Lower leg skin (tissue), 3 donors: ENCODE measurements around the gene ZFAND3.

Experiments used
- POLR2A ChIP-seq, 2 donors: fragments of 450-650 bp; IDR thresholded peaks; one replicate each; pipeline ENCODE4 v1.6.1; 2016 to 2017; ENCODE audit warnings: antibody characterized with exemption in 2 of 2, mild to moderate bottlenecking in 1 of 2, moderate library complexity in 1 of 2
- TF ChIP-seq, protein P1 (sequence below), 3 donors: fragments of 450-650 bp; IDR thresholded peaks; one replicate each; pipeline ENCODE4 v1.5.1; 2016; ENCODE audit warnings: antibody characterized with exemption in 3 of 3, mild to moderate bottlenecking in 3 of 3, moderate library complexity in 2 of 3

DNA sequence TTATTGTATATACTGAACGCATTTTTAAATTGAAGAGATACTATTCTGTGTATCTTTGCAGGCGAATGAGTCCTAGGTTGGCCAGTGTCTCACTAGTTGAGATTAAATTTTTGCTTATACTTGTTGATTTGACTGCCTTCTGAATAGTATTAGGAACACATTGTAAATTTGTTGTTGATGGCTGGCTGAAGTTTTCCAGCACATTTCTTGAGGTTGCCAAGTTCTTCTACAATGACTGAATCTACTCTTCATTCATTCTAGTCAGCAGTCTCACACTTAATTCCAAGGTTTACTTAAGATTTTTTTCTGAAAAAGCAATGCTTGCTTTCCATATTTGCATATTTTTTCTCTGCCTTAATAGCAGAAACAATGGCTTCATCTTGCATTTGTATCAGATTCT lies 151.7 kb downstream of the ZFAND3 start:
- TF ChIP-seq, protein P1, sequence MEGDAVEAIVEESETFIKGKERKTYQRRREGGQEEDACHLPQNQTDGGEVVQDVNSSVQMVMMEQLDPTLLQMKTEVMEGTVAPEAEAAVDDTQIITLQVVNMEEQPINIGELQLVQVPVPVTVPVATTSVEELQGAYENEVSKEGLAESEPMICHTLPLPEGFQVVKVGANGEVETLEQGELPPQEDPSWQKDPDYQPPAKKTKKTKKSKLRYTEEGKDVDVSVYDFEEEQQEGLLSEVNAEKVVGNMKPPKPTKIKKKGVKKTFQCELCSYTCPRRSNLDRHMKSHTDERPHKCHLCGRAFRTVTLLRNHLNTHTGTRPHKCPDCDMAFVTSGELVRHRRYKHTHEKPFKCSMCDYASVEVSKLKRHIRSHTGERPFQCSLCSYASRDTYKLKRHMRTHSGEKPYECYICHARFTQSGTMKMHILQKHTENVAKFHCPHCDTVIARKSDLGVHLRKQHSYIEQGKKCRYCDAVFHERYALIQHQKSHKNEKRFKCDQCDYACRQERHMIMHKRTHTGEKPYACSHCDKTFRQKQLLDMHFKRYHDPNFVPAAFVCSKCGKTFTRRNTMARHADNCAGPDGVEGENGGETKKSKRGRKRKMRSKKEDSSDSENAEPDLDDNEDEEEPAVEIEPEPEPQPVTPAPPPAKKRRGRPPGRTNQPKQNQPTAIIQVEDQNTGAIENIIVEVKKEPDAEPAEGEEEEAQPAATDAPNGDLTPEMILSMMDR (IDR thresholded peaks at IDR 0.05), result no peak
- TF ChIP-seq POLR2A (IDR thresholded peaks at IDR 0.05), result no peak
